G401.6 (cell line): ENCODE data around the gene PIMREG.

Experiments
- FAIRE-seq: peaks from 2 replicates; lab custom pipeline; 2012; peaks lifted over from hg19 to GRCh38; lab: Jason Lieb, UNC

Gene PIMREG

DNA sequence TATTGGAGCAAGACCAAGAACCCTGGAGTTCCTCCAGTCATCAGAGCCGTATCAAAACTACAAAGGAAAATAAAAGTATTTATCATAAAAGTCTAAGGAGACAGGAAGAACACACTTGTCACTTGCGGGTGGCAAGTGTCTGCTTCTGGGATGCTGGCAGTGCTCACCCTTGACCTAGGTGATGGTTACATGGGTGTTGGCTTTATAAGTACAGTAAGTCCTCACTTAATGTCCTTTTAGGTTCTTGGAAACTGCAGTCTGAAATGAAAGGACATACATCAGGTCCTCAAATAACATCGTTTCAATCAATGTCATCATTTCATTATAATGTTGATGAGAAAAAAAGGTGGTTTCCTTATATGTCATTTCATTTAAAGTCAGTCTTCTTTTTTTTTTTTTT is 6.3 kb upstream of the PIMREG start:
- no peak for FAIRE-seq

DNA sequence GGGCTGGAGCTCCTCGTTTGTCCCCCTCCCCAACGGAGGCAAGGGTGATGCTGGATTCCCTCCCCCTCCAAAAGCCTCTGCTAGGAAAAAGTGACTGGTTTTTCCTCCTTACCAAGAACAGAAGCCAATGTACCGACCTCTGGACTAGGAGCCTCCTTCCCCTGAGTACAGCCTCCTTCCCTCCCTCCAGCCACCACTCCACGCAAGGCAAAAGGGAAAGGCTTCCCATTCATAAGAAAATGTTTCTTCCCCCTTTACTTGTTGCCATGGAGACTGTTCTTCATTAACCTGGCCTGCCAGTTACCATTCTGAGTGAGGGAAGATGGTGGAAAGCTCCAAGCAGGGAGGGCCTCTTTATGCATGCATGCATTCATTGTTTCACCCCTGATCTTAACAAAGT is 4.3 kb upstream of the PIMREG start:
- FAIRE-seq = no peak

DNA sequence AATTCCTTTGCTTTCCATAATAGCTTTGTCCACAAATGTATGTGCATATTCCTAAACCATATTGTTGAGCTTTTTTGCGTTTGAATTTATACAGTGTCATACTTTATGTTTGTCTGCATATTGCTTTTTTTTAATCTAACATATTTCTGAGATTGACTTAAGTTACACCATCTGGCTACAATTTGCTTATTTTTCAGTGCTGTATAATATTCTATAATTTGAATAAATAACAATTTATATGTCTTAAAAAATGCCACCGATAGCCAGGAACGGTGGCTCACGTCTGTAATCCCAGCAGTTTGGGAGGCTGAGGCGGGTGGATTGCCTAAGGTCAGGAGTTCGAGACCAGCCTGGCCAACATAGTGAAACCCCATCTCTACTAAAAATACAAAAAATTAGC is 1.5 kb upstream of the PIMREG start:
- no peak for FAIRE-seq

DNA sequence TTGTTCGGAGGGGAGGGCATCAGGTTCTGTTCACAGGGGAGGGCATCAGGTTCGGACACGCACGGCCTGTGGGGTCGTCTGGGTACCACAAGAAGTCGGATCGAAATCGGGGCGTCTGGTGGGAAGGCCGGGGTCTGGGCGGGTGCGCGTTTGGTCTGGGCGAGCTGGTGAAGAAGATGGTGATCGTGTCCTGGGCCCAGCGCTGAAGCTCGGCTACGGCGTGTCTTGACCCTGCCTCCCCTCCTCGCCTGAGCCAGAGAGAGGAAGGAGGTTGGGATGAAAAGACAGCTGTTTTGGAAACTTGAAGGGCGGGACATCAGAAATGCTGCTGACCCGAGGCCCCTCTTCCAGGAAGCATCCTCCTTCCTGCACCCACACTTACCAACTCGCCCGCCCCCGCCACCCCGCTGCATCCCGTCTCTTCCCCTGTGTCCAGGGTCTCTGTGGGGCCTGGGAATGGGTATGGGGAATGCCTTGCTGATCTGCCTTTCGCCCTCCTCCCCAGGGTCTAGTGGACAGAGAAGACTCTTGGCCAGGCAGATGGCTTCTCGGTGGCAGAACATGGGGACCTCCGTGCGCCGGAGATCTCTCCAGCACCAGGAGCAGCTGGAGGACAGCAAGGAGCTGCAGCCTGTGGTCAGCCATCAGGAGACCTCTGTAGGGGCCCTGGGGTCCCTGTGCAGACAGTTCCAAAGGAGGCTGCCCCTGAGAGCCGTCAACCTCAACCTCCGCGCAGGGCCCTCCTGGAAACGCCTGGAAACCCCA is 498 bp downstream of the PIMREG start:
- FAIRE-seq = no peak

DNA sequence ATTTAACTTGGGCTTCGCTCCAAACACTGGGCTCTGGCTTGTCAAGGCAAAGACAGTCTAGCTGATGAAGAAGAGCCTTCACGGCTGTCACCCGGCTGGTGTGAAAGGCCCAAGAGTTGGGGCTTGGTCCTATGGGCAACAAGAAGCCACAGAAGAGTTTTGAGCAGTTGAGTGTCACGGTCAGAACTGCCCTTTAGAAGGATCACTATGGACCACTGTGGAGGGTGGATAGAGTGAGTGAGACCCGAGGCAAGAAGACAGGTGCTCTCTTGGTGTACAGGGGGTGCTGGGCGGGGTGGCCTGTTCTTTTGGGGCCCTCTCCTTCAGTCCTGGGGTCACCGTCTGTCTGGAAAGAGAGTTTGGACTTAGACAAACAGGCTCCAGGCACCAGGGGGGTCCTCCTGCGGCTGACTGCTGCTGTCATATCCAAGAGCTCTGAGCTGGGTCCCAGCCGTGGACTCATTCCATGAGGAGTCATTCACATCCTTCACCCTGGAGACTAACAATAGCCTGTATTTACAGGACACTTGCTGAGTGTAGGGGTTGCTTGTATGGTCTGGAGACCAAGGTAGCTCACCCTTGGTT is 2.4 kb downstream of the PIMREG start:
- no peak for FAIRE-seq

DNA sequence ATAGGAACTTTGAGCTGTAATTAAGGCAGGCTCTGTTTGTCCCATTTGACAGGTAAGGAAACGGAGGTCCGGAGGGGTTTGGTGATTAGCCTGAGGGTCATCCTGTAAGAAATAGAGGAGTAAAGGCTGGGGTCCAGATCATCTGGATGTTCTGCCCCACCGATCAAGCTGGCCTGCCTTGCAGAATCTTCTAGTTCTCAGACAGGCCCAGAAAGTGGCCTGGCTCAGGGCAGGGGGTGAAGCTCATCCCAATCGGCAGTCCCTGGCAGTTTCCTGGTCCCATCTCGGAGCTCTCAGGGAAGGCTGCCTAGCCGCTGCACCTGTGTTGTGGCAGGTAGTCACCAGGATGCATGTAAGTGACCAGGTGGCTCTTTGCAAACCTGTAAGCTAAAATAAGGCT is 4.2 kb downstream of the PIMREG start:
- no peak for FAIRE-seq

DNA sequence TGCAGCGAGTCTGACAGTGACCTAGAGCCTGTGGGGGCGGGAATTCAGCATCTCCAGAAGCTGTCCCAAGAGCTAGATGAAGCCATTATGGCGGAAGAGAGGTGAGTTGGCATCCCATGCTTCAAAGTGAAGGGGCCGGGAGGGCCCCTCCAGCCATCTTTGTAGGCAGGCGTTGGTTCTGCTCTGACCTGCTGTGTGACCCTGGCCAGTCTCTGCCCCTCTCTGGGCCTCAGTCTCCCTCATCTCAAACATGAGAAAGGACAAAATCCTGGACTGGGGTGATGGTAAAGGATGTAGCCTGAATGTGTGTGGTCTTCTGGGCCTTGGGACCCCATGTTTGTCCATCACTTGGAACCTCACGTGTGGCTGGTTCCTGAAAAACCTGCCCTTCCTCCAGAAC is 5.1 kb downstream of the PIMREG start:
- FAIRE-seq = no peak

DNA sequence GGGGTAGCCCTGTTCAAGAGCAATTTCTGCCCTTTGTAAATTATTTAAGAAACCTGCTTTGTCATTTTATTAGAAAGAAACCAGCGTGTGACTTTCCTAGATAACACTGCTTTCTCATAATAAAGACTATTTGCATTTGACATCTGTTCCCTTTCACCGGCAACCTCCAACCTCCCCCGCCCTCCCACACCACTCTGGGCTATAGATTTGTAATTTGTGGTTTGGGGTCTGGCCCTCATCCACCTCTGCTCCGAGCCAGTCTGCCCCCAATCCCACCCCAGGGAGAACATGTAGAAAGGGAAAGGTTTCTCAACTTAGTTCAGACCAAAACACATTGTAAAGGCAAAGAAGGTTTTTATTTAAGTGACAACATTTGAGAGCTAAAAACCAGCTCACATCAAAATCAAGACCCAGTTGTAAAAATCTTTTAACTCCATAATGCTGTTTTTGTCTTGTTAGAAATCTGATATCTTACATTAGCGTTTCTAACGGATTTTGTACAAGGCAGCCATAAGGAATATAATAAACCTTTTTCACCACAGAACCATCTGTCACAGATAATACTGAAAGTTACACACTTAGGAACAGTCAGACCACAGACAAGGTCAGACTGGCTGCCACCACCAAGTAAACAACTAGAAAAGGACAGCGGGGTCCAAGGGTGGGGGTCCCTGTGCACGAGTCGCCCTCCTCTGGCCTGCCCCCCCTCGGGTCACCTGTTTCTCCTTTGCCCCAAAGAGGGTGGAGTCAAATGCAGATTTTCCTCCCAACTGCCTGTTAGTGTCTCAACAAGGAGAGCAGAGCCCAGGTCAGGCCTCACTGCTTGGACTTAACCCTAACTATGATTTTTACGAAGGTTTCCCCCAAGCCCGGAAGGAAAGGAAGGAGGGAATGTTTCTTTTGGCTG is 6.9 kb downstream of the PIMREG start:
- FAIRE-seq = no peak

DNA sequence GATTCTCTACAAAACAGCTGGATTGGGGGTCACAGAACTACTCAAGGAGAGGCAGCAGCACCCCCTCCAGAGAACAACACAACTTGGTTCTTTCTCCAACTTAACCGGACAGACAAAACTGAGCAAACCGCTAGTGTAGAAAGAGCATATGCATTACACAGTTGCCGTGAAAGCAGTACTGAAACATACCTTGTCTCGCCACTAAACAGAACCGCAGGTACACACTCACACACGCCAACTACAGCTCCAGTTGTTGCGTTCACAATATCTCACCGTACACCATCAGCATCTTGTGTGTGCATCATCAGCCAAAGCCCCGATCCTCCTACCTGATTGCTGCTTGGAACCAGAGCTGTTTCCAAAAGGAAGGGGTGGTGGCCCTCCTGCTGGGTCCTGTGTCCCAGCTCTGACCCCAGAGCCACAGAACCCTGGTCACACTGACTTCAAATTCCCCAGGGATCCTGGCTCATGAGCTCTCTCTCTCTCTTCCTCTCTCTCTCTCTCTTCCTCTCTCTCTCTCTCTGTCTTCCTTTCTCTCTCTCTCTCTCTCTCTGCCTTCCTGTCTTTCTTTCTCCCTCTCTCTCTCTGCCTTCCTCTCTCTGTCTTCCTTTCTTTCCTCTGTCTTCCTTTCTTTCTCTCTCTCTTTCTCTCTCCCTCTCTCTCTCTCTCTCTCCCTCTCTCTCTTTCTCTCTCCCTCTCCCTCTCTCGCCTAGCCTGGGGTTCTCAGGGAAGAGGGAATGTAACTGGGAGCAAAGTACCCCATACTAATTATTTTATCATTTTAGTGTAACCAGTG is 8.4 kb downstream of the PIMREG start:
- FAIRE-seq = no peak

DNA sequence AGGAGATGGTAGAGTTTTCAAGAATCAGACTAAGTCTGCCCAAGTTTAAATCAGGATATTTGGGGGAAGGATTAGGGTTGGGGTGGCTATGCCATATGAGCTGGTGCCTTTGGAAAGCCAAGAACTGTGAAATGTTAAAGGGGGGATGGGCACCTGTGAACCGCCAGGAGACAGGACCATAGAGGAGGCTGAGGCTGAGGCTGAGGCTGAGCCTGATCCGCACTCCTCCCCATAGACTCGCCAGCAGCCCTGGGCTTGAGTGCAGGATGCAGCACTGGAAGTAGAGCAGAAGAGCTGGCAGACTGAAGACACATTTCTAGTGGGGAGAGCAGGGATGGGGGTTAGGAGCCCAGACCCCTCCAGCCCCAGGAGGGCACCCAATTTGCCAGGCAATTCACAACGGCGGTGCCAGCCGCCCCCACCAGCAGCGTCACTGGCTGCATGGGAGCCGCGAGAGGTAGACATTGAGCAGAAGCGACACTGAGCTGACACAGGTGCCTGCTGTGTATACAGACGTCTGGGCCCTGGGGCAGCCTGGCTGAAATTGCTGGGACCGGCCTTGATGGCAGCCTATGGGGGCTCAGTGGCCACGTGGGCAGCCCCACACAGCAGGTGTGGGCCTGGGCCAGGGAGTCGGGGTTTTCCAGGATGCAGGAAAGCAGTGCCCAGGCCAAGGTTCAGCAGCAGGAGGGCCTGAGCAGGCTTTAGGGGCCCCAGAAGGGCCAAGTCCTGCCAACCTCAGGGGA is 9.2 kb downstream of the PIMREG start:
- FAIRE-seq = no peak

DNA sequence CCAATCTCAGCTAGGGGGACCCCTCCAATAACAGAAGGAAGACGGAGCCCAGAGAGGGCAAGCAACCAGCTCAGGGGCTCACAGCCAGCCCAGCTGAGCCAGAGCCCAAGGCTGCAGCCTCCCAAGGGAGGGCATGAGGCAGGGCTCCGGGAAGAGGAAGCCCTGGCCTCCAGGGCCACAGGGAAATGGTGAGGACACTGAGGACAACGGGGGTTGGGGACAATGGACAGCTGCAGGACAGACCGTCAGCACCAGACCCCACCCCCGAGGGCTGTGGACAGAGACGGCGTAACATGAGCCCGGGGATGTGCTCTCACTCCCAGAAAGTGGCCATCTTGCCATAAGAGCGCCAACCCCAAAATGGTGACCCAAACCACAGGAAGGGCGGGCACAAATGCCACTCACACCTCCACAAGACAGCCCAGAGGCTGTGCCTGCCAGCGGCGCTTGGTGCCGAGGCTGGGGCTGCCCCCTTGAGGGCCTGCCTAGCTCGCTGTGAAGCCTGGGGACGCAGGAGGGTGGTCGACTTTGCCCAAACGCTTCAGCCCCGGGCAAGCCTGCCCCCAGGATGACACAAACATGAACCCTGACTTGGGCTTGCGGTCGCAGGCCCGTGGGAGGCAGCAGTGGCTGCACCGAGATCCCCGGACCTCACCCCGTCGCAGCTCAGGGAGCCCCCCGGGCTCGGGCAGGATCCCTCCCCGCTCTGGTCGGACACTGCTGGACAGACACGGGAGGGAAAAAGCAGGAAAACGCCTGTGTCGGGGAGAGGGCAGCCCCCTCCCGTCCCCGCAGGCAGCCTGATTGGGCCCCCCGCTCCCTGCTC is 10.5 kb downstream of the PIMREG start:
- FAIRE-seq = no peak

DNA sequence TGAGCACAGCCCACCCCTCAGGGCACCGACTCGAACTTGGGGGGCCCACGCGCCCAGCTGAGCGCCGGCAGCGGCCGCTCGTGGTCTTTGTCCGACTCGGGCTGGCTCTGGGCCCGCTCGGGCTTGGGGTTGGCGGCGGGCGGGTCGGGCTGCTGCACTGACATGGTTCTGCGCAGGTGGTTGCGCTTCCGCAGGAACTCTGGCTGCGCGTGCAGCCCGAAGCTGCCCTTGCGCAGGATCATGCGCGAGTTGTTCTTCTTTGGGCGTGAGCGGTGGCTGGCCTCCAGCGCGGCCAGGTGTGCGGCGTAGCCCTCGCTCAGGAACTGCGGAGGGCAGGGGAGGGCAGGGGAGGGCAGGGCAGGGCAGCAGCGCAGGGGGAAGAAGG is 11.1 kb downstream of the PIMREG start:
- FAIRE-seq = no peak

DNA sequence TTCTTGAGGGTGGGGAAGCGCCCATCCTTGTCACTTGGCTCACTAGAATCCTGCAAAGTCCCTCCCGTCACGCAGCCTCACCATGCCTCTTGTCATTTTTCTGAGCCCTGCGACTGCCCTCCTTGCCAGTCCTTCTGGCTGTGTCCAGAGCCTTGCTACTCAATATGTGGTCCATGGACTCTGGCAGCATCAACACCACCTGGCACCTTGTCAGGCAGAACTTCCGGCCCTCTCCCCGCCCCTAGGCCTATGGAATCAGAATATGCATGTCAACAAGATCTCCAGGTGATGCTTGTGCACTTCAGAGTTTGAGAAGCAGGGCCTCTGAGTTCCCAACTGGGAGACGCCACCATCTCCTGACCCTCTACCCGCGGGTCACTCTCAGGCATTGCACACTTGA is 12.1 kb downstream of the PIMREG start:
- FAIRE-seq = no peak

DNA sequence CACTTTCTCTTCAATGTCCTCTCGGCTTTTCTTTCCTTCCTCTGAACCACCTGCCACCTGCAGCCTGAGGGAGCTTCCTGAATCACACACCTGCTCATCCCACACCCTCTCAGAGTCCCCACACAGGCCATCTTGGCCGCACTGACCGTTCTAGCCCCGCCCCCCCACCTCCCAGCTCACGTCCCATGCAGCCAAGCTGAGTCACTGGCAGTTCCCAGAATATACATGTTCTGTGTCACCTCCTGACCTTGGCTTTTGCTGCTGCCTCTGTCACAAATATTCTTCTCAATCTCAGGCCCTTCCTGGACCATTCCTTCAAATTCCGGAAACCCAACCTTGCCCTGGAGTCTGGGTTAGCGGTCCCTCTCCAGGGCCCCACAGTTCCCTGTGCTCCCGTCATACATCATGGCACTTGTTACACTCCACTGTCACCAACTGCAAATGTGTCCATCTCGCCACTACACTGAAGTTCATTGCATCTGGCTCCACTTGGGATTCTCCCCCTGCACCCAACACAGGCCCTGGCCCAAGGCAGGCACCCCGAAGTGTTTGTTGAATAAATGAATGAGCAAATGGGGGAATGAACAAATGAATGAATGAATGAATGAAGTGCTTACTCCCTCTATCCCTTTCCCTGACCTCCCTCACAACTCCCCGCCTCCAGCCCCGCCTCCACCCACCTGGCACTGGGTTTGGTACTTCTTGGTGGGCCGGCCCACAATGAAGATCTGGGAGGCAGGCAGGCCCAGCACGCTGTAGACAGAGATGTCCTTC is 12.8 kb downstream of the PIMREG start:
- no peak for FAIRE-seq

DNA sequence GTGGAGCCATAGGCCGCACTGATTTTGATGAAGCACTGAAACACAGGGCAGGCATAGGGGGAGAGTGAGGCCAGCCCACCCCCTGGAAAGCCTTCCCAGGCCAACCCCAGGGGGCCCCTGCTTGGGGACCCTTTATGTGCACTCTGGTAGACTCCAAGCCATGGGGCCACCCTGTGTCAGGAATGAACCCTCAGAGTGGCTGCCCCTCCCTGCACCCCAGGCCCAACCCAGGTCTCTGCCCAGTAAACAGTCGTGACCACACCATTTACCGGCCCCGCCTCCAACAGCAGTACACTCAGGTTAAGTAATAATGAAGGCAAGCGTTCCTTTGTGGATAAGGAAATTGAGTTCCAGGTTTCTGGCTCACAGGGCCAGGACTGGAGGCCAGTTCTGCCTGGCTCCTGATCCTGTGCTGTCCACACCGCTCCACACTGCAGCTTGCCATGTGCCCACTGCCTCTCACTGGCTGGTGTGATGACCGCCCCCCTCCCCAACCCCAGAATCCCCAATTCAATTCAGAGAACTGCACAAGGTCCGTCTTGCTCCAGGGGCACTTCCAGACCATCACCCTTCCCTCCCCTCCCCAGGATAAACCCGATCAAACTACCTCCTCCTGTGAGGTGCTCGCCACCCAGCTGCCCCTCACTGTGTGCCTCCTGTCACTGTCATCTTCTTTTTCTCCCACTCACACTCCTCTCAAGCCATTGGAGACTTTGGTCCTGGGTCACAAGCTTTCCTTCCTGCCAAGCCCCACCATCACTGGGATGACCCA is 13.6 kb downstream of the PIMREG start:
- no peak for FAIRE-seq

DNA sequence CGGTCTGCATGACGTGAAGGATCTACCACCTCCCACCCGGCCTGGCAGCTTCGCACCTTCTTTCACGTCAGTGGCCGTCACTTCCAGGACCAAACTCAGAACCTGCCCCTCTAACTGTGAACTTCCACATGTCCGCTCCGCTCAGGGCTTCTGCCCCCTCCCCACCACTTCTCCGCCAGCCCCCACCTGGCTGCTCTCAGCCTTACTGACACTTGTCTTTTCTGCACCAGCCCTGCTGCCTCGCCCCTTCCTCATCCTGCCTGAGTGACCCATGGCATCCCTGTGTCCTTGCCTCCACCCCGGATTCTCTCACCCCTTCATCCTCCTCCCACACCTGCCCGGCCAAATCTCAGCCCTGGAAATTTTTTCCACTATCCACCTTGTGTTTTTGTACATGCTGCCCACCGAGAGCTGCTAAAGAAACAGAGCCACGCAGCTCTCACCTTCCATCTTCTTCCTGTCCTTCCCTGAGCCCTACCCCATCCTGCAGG is 14.2 kb downstream of the PIMREG start:
- FAIRE-seq = no peak

DNA sequence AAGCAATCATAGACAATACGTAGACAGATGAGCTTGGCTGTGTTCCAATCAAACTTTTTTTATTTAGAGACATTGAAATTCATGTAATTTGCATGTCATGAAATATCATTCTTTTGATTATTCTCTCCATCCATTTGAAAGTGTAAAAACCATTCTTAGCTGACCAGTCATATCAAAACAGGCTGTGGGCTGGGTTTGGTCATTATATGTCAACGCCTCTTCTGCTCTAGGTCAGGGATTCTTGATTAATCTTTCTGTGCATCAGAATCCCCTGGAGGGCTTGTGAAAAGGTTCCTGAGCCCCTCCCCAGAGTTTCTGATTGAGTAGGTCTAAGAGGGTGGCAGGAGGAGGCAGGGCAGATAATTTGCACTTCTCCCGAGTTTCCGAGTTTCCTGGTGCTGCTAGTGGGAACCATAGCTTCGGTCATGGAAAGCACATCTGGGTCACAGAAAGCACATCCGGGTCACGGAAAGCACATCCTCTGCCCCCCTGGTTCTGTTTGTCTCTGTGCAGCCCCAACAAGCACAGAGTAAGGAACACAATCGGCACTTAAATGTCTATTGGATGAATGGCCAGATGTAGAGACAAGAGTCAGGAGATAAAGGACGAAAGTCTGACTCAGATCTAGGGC is 16.4 kb downstream of the PIMREG start:
- no peak for FAIRE-seq

DNA sequence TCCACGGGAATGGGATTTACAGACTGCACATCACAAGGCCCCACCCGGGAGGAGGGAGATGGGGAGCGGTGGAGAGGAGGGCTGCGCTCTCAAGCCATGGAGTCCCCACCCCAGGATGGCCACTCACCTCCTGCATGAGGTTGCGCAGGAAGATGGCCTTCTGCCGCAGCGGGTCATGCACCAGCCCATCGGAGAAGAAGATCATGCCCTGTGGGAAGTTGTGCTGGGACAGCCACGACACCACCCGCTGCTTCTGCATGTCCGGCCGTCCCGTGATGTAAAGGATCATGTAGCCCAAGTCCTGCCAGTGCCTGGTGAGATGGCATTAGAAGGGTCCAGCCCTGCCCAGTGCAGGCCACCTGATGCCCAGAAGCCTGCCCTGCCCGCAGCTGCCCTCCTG is 17.0 kb downstream of the PIMREG start:
- no peak for FAIRE-seq
